Lower leg skin (tissue), 3 donors: ENCODE measurements around the gene PIAS4.

Experiments
- CTCF ChIP-seq, 3 donors: fragments of 450-650 bp; IDR thresholded peaks; one replicate each; pipeline ENCODE4 v1.5.1; 2016; ENCODE audit warnings: antibody characterized with exemption in 3 of 3, mild to moderate bottlenecking in 3 of 3, moderate library complexity in 2 of 3
- POLR2A ChIP-seq, 2 donors: fragments of 450-650 bp; IDR thresholded peaks; one replicate each; pipeline ENCODE4 v1.6.1; 2016 to 2017; ENCODE audit warnings: antibody characterized with exemption in 2 of 2, mild to moderate bottlenecking in 1 of 2, moderate library complexity in 1 of 2

GRCh38 chr19:4028334-4029246 lies 21.1 kb downstream of the PIAS4 start:
- no peak for TF ChIP-seq CTCF (IDR thresholded peaks at IDR 0.05)
- no peak for TF ChIP-seq POLR2A (IDR thresholded peaks at IDR 0.05)
